Measurements from ENCODE around the gene CATSPERE. TPM values are rescaled to one million over a fixed set of nuclear protein-coding genes. Genes with fewer than 3 reads are reported as not detected.
"Not testable (repeated sequence)": the region's sequence is repeated elsewhere in the genome, so short reads cannot be mapped to it uniquely, and the experiment has no call there.

Gene CATSPERE
- total RNA-seq, 1 donor from 2014 or later, result 0.25 TPM

DNA sequence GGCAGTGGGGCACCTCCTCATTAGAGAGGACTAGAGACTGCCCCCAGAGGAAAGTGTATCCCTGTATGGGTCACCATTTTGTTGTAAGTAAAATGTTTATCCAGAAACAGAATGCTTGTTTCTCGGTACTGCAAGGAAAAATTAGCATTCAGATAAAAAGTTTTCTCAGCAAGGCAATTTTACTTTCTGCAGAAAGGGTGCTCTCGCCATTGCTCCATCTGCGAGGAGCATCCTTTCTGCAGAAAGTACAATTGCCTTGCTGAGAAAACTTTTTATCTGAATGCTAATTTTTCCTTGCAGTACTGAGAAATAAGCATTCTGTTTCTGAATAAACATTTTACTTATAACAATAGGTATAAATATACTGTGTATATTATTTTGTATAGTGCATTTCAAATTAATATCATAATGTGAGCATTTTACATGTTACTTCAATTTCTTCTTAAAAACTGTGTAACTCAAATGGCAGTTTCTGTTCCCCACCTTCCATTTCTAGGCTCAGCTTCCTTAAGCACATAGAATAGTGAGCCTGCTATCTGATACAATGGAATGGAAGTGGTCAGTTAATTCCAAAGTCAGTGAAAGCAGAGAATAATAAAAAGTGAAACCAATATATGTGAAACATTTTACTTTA lies 115.3 kb downstream of the CATSPERE start:
- Mint-ChIP-seq H3K27ac (no peak overlapping the region), H3K27me3 (ENCODE audit: low read depth) (no peaks in the 10 kb centered on the region), H3K9me3 (peaks cover 38% of the 10 kb centered on the region), H3K36me3 (ENCODE audit: low read depth) (no peaks in the 10 kb centered on the region), H3K4me1 (ENCODE audit: low read depth) (no peaks in the 10 kb centered on the region), H3K4me3 (ENCODE audit: low read depth) (no peak overlapping the region)
- intact Hi-C loops (cut with micrococcal nuclease), result no loop called here
- DNase-seq (ENCODE audit: low spot score), result no peak

GRCh38 chr1:244578205-244578604 lies 117.1 kb downstream of the CATSPERE start:
- H3K4me3 Mint-ChIP-seq (ENCODE audit: low read depth); intact Hi-C loops (cut with micrococcal nuclease); H3K4me1 Mint-ChIP-seq (ENCODE audit: low read depth); H3K27me3 Mint-ChIP-seq (ENCODE audit: low read depth); H3K27ac Mint-ChIP-seq; DNase-seq (ENCODE audit: low spot score); H3K36me3 Mint-ChIP-seq (ENCODE audit: low read depth): not testable (repeated sequence)
- peaks cover 34% of the 10 kb centered on the region for H3K9me3 Mint-ChIP-seq

- Mint-ChIP-seq H3K27ac (no peak overlapping the region), H3K4me1 (ENCODE audit: low read depth) (no peaks in the 10 kb centered on the region), H3K36me3 (ENCODE audit: low read depth) (no peaks in the 10 kb centered on the region), H3K9me3 (no peaks in the 10 kb centered on the region), H3K4me3 (ENCODE audit: low read depth) (no peak overlapping the region), H3K27me3 (ENCODE audit: low read depth) (no peaks in the 10 kb centered on the region)
- intact Hi-C loops (cut with micrococcal nuclease), result no loop called here
- no peak for DNase-seq (ENCODE audit: low spot score)
These were observed 122.4 kb downstream of the CATSPERE start for GRCh38 chr1:244583358-244583982.

DNA sequence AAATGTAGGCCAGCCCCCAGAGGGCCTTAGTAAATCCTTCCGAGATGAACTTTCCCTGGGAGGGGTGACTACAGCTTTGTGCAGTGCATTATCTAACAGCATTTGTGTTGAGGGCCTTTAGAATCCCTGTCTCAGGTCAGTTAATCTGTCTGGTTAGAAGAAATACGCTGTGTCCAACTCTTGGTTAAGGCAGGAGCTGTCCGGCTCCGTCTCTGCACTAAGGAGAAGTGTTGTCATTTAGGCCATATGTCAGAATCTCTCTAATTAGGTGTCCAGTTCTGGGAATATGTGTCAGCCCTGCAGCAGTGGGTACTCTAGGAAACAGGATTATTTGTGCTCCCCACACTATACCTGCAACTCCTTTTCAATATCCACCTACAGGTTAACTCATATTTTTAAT lies 124.8 kb downstream of the CATSPERE start:
- DNase-seq (ENCODE audit: low spot score), result no peak
- intact Hi-C loops (cut with micrococcal nuclease), result no loop called here
- Mint-ChIP-seq H3K27ac (no peak overlapping the region), H3K4me1 (ENCODE audit: low read depth) (no peaks in the 10 kb centered on the region), H3K36me3 (ENCODE audit: low read depth) (no peaks in the 10 kb centered on the region), H3K9me3 (peaks cover 6% of the 10 kb centered on the region), H3K27me3 (ENCODE audit: low read depth) (peaks cover 2% of the 10 kb centered on the region), H3K4me3 (ENCODE audit: low read depth) (no peak overlapping the region)

DNA sequence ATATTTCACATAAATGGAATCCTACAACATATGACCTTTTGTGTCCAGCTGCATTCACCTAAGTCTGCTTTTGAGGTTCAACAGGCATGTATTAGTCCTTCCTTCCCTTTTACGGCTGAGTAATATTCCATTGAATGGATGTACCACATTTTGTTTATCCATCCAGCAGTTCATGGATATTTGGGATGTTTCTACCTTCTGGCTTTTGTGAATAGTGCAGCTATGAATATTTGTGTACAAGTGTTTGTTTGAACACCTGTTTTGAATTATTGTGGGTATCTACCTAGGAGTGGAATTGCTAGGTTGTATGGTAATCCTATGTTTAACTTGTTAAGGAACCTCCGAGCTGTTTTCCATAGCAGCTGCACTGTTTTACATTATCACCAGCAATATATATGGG lies 129.6 kb downstream of the CATSPERE start:
- intact Hi-C loops (cut with micrococcal nuclease), result loop anchor here (10.0 kb wide), 1 partner anchor 546 kb away; no protein-coding TSS in a partner anchor
- H3K36me3 Mint-ChIP-seq (ENCODE audit: low read depth), result no peaks in the 10 kb centered on the region
- H3K27ac Mint-ChIP-seq, result no peak overlapping the region

DNA sequence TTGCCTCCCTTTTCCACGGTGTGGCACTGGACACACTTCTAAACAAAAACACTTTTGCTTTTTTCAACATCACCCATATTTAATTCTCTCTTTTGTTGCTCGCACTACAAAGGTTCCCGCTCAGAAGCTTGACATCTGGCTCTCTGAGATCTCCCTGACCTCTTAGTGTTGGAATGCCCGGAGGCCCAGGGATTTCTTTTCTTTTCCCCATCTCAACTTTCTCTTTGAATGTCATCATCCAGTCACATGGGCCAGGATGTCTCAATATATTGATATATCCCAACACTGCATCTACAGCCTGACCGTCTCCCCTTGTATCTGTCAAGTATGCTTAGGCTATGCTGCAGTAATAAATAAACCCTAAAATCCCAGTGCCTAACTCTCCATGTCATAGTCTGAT lies 137.5 kb downstream of the CATSPERE start:
- intact Hi-C loops (cut with micrococcal nuclease), result loop anchor here (5.0 to 10.0 kb wide), 2 partner anchors 136 to 554 kb away; partner anchors contain the start of gene CATSPERE
- H3K27me3 Mint-ChIP-seq (ENCODE audit: low read depth), result peaks cover 4% of the 10 kb centered on the region
- peaks cover 21% of the 10 kb centered on the region for H3K4me1 Mint-ChIP-seq (ENCODE audit: low read depth)
- no peaks in the 10 kb centered on the region for H3K9me3 Mint-ChIP-seq
- H3K36me3 Mint-ChIP-seq (ENCODE audit: low read depth), result no peaks in the 10 kb centered on the region
- no peak overlapping the region for H3K27ac Mint-ChIP-seq
- H3K4me3 Mint-ChIP-seq (ENCODE audit: low read depth), result no peak overlapping the region
- no peak for DNase-seq (ENCODE audit: low spot score)

More for the DNA sequence above, 129.6 kb downstream of the CATSPERE start:
- peaks cover 10% of the 10 kb centered on the region for H3K9me3 Mint-ChIP-seq
- peaks cover 2% of the 10 kb centered on the region for H3K27me3 Mint-ChIP-seq (ENCODE audit: low read depth)
- no peak overlapping the region for H3K4me3 Mint-ChIP-seq (ENCODE audit: low read depth)
- no peak for DNase-seq (ENCODE audit: low spot score)
- H3K4me1 Mint-ChIP-seq (ENCODE audit: low read depth), result peaks cover 8% of the 10 kb centered on the region

- Mint-ChIP-seq H3K27ac (peak overlapping the region; percentile 90), H3K36me3 (ENCODE audit: low read depth) (no peaks in the 10 kb centered on the region), H3K9me3 (no peaks in the 10 kb centered on the region), H3K4me3 (ENCODE audit: low read depth) (peak overlapping the region; percentile 70), H3K4me1 (ENCODE audit: low read depth) (peaks cover 18% of the 10 kb centered on the region), H3K27me3 (ENCODE audit: low read depth) (peaks cover 4% of the 10 kb centered on the region)
- intact Hi-C loops (cut with micrococcal nuclease), result loop anchor here (1.0 to 10.0 kb wide), 8 partner anchors 52 to 555 kb away; partner anchors contain the start of gene CATSPERE
- peak; percentile 49 for DNase-seq (ENCODE audit: low spot score)
These were observed 138.9 kb downstream of the CATSPERE start for GRCh38 chr1:244599937-244600350.

GRCh38 chr1:244601336-244601735 lies 140.3 kb downstream of the CATSPERE start:
- H3K9me3 Mint-ChIP-seq, result no peaks in the 10 kb centered on the region

GRCh38 chr1:244603498-244603897 lies 142.4 kb downstream of the CATSPERE start:
- no peak for DNase-seq (ENCODE audit: low spot score)
- intact Hi-C loops (cut with micrococcal nuclease), result loop anchor here (1.0 to 10.0 kb wide), 3 partner anchors 111 to 439 kb away; no protein-coding TSS in a partner anchor
- Mint-ChIP-seq H3K27me3 (ENCODE audit: low read depth) (peaks cover 6% of the 10 kb centered on the region), H3K4me1 (ENCODE audit: low read depth) (peaks cover 13% of the 10 kb centered on the region), H3K4me3 (ENCODE audit: low read depth) (no peak overlapping the region), H3K36me3 (ENCODE audit: low read depth) (no peaks in the 10 kb centered on the region), H3K9me3 (no peaks in the 10 kb centered on the region), H3K27ac (no peak overlapping the region)

More at GRCh38 chr1:244601336-244601735, 140.3 kb downstream of the CATSPERE start:
- Mint-ChIP-seq H3K27me3 (ENCODE audit: low read depth) (peaks cover 6% of the 10 kb centered on the region), H3K36me3 (ENCODE audit: low read depth) (no peaks in the 10 kb centered on the region), H3K4me3 (ENCODE audit: low read depth) (no peak overlapping the region), H3K27ac (no peak overlapping the region), H3K4me1 (ENCODE audit: low read depth) (peaks cover 13% of the 10 kb centered on the region)
- DNase-seq (ENCODE audit: low spot score), result no peak
- intact Hi-C loops (cut with micrococcal nuclease), result loop anchor here (2.0 to 10.0 kb wide), 2 partner anchors 113 to 283 kb away; no protein-coding TSS in a partner anchor

DNA sequence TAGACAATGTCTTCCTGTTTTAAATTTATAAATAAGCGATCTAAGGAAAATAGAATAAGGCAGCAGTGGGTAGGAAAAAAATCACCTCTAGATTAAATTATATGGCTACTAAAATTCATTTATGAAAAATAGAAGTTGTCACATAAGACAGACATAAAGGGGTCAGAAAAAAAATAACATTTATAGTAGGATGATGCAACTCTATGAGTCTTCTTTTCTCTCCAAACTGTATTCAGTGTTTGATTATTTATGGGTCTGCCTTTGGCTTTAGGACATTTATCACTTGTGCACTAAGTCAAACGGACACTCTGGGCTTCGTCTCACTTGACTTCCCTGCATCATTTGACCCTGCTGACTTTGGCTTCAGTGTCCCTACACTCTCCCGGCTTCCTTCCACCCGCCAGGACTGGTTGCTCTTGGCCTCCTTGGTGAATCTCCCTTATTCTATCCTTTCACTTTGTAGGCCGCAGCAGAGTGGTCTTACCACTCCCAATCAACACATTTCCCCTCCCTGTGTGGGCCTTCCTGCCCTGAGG lies 144.8 kb downstream of the CATSPERE start:
- H3K27me3 Mint-ChIP-seq (ENCODE audit: low read depth), result peaks cover 6% of the 10 kb centered on the region
- H3K27ac Mint-ChIP-seq, result no peak overlapping the region
- intact Hi-C loops (cut with micrococcal nuclease), result loop anchor here (10.0 kb wide), 1 partner anchor 109 kb away; no protein-coding TSS in a partner anchor
- H3K4me3 Mint-ChIP-seq (ENCODE audit: low read depth), result no peak overlapping the region
- no peaks in the 10 kb centered on the region for H3K4me1 Mint-ChIP-seq (ENCODE audit: low read depth)
- no peaks in the 10 kb centered on the region for H3K9me3 Mint-ChIP-seq
- no peaks in the 10 kb centered on the region for H3K36me3 Mint-ChIP-seq (ENCODE audit: low read depth)
- DNase-seq (ENCODE audit: low spot score), result no peak

DNA sequence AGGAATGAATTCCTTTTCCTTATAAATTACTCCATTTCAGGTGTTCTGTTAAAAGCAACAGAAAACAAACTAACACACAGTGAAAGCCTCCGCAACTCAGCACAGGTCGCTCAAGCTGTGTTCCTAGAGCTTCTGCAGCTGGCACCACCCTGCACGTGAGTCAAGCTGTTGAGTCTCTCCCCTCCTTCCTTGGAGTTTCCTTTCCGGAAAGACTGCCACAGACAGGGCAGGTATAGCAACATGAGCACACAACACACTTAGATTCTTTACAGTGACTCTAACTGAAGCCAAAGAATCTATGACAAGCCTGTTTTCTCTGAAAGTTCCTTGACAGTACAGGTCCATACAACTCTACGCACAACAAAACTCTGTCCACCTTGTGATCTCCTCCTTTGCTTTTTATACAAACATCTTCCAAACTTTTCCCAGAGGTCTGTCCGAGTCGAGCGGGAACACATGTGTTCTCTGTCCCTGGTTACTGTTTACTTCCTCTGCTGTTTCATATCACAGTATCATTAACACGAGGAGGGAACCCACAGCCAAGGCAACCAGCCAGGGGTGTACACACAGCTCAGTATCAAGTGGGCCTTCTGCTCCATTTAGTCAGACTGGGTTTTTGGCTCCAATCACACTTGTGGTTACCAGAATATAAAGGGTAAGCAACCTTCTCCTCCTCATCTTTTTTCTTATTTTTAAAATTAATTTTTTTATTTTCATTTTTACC lies 153.2 kb downstream of the CATSPERE start:
- Mint-ChIP-seq H3K27ac (no peak overlapping the region), H3K36me3 (ENCODE audit: low read depth) (no peaks in the 10 kb centered on the region), H3K4me1 (ENCODE audit: low read depth) (peaks cover 3% of the 10 kb centered on the region), H3K27me3 (ENCODE audit: low read depth) (peaks cover 2% of the 10 kb centered on the region), H3K4me3 (ENCODE audit: low read depth) (no peak overlapping the region), H3K9me3 (no peaks in the 10 kb centered on the region)
- intact Hi-C loops (cut with micrococcal nuclease), result no loop called here
- no peak for DNase-seq (ENCODE audit: low spot score)

DNA sequence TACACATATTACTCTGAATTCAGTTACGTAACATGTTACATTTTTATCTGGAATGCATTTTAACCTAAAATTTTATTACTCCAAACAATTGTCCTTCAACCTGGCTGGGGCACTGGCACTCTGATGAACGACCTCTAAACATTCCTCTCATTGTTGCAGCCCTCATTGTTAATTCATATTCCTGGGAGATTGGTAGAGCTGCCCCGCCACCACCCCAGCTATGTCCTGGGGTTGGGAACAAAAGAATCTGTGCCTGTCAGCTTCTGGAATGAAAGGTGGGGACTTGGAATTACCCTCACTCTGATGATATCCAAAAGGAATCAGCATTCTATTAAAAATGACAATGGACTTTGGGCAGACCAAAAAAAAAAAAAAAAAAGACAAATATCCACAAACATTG lies 153.8 kb downstream of the CATSPERE start:
- peaks cover 3% of the 10 kb centered on the region for H3K4me1 Mint-ChIP-seq (ENCODE audit: low read depth)
- H3K27me3 Mint-ChIP-seq (ENCODE audit: low read depth), result peaks cover 2% of the 10 kb centered on the region
- H3K27ac Mint-ChIP-seq, result no peak overlapping the region
- intact Hi-C loops (cut with micrococcal nuclease), result no loop called here
- no peaks in the 10 kb centered on the region for H3K9me3 Mint-ChIP-seq
- DNase-seq (ENCODE audit: low spot score), result no peak
- H3K36me3 Mint-ChIP-seq (ENCODE audit: low read depth), result no peaks in the 10 kb centered on the region
- no peak overlapping the region for H3K4me3 Mint-ChIP-seq (ENCODE audit: low read depth)
